K562 (cell line): Measurements from ENCODE around the gene ZNF322. TPM values are rescaled to one million over a fixed set of nuclear protein-coding genes. Genes with fewer than 3 reads are reported as not detected.
A peak's percentile ranks its signal among the peaks of the same experiment; 100 is the strongest.

ENCODE experiments used
- DPF2 ChIP-seq: fragments of 450-650 bp; IDR thresholded peaks from 2 replicates; pipeline ENCODE4 v1.6.1; 2016
- ELF1 ChIP-seq: fragments of 200-800 bp; sonication (Bioruptor generic); IDR thresholded peaks from 2 replicates; pipeline ENCODE4 v1.6.1; 2016; ENCODE audit warnings: missing genetic modification characterization, missing compliant biosample characterization
- FOXK1 ChIP-seq: sonication (generic); formaldehyde crosslinking; IDR thresholded peaks from 2 replicates; pipeline ENCODE4 v1.8.0; 2022; ENCODE audit warnings: missing genetic modification reagents, mild to moderate bottlenecking, borderline replicate concordance
- HDAC1 ChIP-seq, 2 experiments: fragments of 450-650 bp; IDR thresholded peaks; 2 replicates each; pipeline ENCODE4 v1.6.1; 2016 to 2017; ENCODE audit warnings: inconsistent platforms in 1 of 2, mild to moderate bottlenecking in 1 of 2, moderate library complexity in 1 of 2
- HIVEP1 ChIP-seq: fragments of 250-450 bp; sonication (Bioruptor Pico); IDR thresholded peaks from 2 replicates; pipeline ENCODE4 v1.4.0; 2020; ENCODE audit warnings: mild to moderate bottlenecking
- ILK ChIP-seq: fragments of 450-650 bp; IDR thresholded peaks from 2 replicates; pipeline ENCODE4 v1.6.1; 2016; ENCODE audit warnings: missing genetic modification characterization, low read depth, mild to moderate bottlenecking, missing compliant biosample characterization, moderate library complexity, borderline replicate concordance
- KLF1 ChIP-seq: fragments of 450-650 bp; IDR thresholded peaks from 2 replicates; pipeline ENCODE4 v1.6.1; 2016; ENCODE audit warnings: missing genetic modification characterization, missing compliant biosample characterization
- NFRKB ChIP-seq: fragments of 450-650 bp; IDR thresholded peaks from 2 replicates; pipeline ENCODE4 v1.6.1; 2016; ENCODE audit warnings: low read depth
- PCBP2 ChIP-seq: fragments of 200-400 bp; formaldehyde crosslinking; IDR thresholded peaks from 2 replicates; pipeline ENCODE4 v1.6.1; 2018; ENCODE audit warnings: low read length, low read depth, mild to moderate bottlenecking, moderate library complexity; ENCODE audit not compliant: poor library complexity, severe bottlenecking
- PTRF ChIP-seq: fragments of 450-650 bp; IDR thresholded peaks from 2 replicates; pipeline ENCODE4 v1.6.1; 2016; ENCODE audit warnings: mild to moderate bottlenecking, missing genetic modification characterization, missing compliant biosample characterization
- SMARCA5 ChIP-seq: fragments of 450-650 bp; IDR thresholded peaks from 2 replicates; pipeline ENCODE4 v1.6.1; 2016
- TGIF2 ChIP-seq: sonication (generic); formaldehyde crosslinking; IDR thresholded peaks from 2 replicates; pipeline ENCODE4 v1.8.1; 2022; ENCODE audit warnings: mild to moderate bottlenecking, missing genetic modification reagents, moderate library complexity
- ZNF239 ChIP-seq: fragments of 250-450 bp; sonication (Bioruptor Pico); IDR thresholded peaks from 2 replicates; pipeline ENCODE4 v1.4.0; 2020; ENCODE audit warnings: mild to moderate bottlenecking
- ZNF384 ChIP-seq: IDR thresholded peaks from 2 replicates; pipeline ENCODE4 v1.6.1; 2012; ENCODE audit warnings: low read depth, low read length, improper control_type of control experiment
- polyA plus RNA-seq, 8 experiments: library from polyadenylated mRNA; depleted of rRNA in 4 of 8; stranded (reverse) in 5 of 8; unstranded in 3 of 8; fragments of >200 nt; fragmentation: Nextera tagmentation in 2 of 8; fragmentation: Illumina TruSeq in 1 of 8; extraction: Ambion mirVana in 2 of 8; extraction: Trizol in 1 of 8; gene quantifications; 2 replicates each; pipeline versions ENCODE4 v1.2.1 to v1.2.3, GENCODE V29; 2011 to 2014; ENCODE audit warnings: inconsistent platforms in 1 of 8, missing spikeins in 1 of 8
- total RNA-seq, 7 experiments: library from RNA; depleted of rRNA in 6 of 7; stranded (reverse); fragments of >200 nt in 6 of 7; fragmentation: Illumina TruSeq in 2 of 7; extraction: Trizol in 2 of 7; gene quantifications; 2 replicates each; pipeline versions ENCODE4 v1.2.1 to v1.2.3, GENCODE V29; 2011 to 2021; ENCODE audit warnings: low replicate concordance in 1 of 7
- TF ChIP-seq, protein P1 (sequence below): fragments of 200-800 bp; sonication (Bioruptor generic); IDR thresholded peaks from 2 replicates; pipeline ENCODE4 v1.6.1; 2017; ENCODE audit warnings: missing genetic modification characterization, missing compliant biosample characterization
- TF ChIP-seq, protein P2 (sequence below): IDR thresholded peaks from 2 replicates; pipeline ENCODE4 v1.6.1; 2014; ENCODE audit warnings: antibody characterized with exemption
- TF ChIP-seq, protein P3 (sequence below): sonication (generic); formaldehyde crosslinking; IDR thresholded peaks from 2 replicates; pipeline ENCODE4 v1.8.1; 2022; ENCODE audit warnings: missing genetic modification reagents
- TF ChIP-seq, protein P4 (sequence below): fragments of 250-450 bp; sonication (Bioruptor Pico); IDR thresholded peaks from 2 replicates; pipeline ENCODE4 v1.8.0; 2022; ENCODE audit warnings: moderate library complexity, mild to moderate bottlenecking, inconsistent platforms
- TF ChIP-seq, protein P5 (sequence below): fragments of 450-650 bp; IDR thresholded peaks from one replicate; pipeline ENCODE4 v1.6.1; 2018; ENCODE audit warnings: mild to moderate bottlenecking, moderate library complexity; ENCODE audit not compliant: partially characterized antibody
- TF ChIP-seq, protein P6 (sequence below): sonication (generic); formaldehyde crosslinking; IDR thresholded peaks from 2 replicates; pipeline ENCODE4 v1.8.0; 2022; ENCODE audit warnings: mild to moderate bottlenecking, missing genetic modification reagents

The ZNF322 gene
- total and polyA plus RNA-seq, 9 of the 15 experiments (the other 6 are each of a cell fraction or from before 2014, with no cell fraction given), result 4.7 to 31.2 (median 18.7) TPM

DNA sequence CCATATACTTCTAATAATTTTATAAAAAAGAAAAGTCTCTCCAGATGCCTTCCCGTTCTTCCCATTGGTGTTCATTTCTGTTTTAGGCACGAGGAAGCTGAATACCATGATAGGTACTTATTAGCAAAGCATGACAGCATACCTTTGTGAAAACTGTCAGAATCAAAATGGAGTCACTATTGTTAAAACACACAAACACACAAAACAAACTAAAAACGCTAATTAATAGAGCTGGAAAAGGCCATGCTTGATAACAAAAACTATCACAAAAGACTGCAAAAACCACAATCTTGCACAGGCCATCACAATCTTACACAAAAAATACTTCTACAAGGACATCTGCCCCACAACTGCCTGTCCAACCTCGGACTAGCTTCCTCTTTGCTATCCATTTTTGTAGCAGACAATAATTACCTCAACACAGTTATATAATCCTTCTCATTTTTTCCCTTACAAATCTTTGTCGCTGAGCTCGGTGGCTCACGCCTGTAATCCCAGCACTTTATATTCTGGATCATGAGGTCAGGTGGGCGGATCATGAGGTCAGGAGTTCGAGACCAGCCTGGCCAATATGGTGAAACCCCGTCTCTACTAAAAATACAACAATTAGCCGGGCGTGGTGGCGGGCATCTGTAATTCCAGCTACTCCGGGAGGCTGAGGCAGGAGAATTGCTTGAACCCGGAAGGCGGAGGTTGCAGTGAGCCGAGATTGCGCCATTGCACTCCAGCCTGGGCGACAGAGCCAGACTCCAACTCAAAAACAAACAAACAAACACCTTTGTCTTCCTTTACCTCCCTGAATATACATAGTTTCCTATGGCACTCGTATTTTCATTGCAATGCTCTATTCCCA lies 66.0 kb downstream of the ZNF322 start (continued):
- TF ChIP-seq, protein P1, sequence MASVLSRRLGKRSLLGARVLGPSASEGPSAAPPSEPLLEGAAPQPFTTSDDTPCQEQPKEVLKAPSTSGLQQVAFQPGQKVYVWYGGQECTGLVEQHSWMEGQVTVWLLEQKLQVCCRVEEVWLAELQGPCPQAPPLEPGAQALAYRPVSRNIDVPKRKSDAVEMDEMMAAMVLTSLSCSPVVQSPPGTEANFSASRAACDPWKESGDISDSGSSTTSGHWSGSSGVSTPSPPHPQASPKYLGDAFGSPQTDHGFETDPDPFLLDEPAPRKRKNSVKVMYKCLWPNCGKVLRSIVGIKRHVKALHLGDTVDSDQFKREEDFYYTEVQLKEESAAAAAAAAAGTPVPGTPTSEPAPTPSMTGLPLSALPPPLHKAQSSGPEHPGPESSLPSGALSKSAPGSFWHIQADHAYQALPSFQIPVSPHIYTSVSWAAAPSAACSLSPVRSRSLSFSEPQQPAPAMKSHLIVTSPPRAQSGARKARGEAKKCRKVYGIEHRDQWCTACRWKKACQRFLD, result peak; percentile 93
- TF ChIP-seq, protein P2, sequence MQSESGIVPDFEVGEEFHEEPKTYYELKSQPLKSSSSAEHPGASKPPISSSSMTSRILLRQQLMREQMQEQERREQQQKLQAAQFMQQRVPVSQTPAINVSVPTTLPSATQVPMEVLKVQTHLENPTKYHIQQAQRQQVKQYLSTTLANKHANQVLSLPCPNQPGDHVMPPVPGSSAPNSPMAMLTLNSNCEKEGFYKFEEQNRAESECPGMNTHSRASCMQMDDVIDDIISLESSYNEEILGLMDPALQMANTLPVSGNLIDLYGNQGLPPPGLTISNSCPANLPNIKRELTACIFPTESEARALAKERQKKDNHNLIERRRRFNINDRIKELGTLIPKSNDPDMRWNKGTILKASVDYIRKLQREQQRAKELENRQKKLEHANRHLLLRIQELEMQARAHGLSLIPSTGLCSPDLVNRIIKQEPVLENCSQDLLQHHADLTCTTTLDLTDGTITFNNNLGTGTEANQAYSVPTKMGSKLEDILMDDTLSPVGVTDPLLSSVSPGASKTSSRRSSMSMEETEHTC, result no peak
- peak; percentile 48; the same call in 1 of the 2 replicates for TF ChIP-seq ELF1 (tag)
- peak; percentile 83 for TF ChIP-seq ZNF239 (CRISPR knock-in tag)
- TF ChIP-seq, protein P3, sequence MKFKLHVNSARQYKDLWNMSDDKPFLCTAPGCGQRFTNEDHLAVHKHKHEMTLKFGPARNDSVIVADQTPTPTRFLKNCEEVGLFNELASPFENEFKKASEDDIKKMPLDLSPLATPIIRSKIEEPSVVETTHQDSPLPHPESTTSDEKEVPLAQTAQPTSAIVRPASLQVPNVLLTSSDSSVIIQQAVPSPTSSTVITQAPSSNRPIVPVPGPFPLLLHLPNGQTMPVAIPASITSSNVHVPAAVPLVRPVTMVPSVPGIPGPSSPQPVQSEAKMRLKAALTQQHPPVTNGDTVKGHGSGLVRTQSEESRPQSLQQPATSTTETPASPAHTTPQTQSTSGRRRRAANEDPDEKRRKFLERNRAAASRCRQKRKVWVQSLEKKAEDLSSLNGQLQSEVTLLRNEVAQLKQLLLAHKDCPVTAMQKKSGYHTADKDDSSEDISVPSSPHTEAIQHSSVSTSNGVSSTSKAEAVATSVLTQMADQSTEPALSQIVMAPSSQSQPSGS, result no peak
- TF ChIP-seq ILK (tag), result 0 out of 2 replicates have a peak, but pooled peaks have one; percentile 28
- TF ChIP-seq TGIF2 (CRISPR knock-in tag), result no peak
- TF ChIP-seq, protein P4, sequence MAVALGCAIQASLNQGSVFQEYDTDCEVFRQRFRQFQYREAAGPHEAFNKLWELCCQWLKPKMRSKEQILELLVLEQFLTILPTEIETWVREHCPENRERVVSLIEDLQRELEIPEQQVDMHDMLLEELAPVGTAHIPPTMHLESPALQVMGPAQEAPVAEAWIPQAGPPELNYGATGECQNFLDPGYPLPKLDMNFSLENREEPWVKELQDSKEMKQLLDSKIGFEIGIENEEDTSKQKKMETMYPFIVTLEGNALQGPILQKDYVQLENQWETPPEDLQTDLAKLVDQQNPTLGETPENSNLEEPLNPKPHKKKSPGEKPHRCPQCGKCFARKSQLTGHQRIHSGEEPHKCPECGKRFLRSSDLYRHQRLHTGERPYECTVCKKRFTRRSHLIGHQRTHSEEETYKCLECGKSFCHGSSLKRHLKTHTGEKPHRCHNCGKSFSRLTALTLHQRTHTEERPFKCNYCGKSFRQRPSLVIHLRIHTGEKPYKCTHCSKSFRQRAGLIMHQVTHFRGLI (CRISPR knock-in tag), result peak; percentile 92
- TF ChIP-seq HIVEP1 (CRISPR knock-in tag), result peak; percentile 69; the same call in 1 of the 2 replicates
- TF ChIP-seq, protein P5, sequence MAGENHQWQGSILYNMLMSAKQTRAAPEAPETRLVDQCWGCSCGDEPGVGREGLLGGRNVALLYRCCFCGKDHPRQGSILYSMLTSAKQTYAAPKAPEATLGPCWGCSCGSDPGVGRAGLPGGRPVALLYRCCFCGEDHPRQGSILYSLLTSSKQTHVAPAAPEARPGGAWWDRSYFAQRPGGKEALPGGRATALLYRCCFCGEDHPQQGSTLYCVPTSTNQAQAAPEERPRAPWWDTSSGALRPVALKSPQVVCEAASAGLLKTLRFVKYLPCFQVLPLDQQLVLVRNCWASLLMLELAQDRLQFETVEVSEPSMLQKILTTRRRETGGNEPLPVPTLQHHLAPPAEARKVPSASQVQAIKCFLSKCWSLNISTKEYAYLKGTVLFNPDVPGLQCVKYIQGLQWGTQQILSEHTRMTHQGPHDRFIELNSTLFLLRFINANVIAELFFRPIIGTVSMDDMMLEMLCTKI, result no peak
- peak; percentile 92 for TF ChIP-seq PTRF (tag)
- TF ChIP-seq HDAC1 (IDR thresholded peaks at IDR 0.05), result peak in 1 of 2 experiments; percentile 39; a peak in 1 of 4 replicates
- no peak for TF ChIP-seq NFRKB
- TF ChIP-seq DPF2, result 0 out of 2 replicates have a peak, but pooled peaks have one; percentile 48
- no peak for TF ChIP-seq ZNF384
- TF ChIP-seq PCBP2, result no peak
- TF ChIP-seq FOXK1 (CRISPR knock-in tag), result no peak
- TF ChIP-seq, protein P6, sequence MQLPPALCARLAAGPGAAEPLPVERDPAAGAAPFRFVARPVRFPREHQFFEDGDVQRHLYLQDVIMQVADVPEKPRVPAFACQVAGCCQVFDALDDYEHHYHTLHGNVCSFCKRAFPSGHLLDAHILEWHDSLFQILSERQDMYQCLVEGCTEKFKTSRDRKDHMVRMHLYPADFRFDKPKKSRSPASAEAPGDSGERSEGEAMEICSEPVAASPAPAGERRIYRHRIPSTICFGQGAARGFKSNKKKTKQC, result no peak
- TF ChIP-seq SMARCA5, result peak; percentile 89; the same call in 1 of the 2 replicates
- no peak for TF ChIP-seq KLF1 (tag)
